Measurements from ENCODE around the gene DCTPP1.

DCTPP1 gene

GRCh38 chr16:30445149-30445407 lies 15.2 kb upstream of the DCTPP1 start:
- H3K9ac ChIP-seq (ENCODE audit: low read depth, low read length, poor library complexity, severe bottlenecking): peak overlapping the region; percentile 96
- peak overlapping the region; percentile 91 for H3K4me3 ChIP-seq (ENCODE audit: low read length, poor library complexity, severe bottlenecking)
- peaks cover 29% of the 10 kb centered on the region for H3K4me1 ChIP-seq (ENCODE audit: insufficient read depth, low read length, poor library complexity, severe bottlenecking)
- no peaks in the 10 kb centered on the region for H3K27me3 ChIP-seq (ENCODE audit: insufficient read depth, low read length, poor library complexity, severe bottlenecking)
- H4K20me1 ChIP-seq (ENCODE audit: insufficient read depth, low read length, poor library complexity, severe bottlenecking): peaks cover 24% of the 10 kb centered on the region
- H3F3A ChIP-seq (ENCODE audit: low read depth): no peaks in the 10 kb centered on the region
- TF ChIP-seq EZH2phosphoT487 (IDR thresholded peaks at IDR 0.05; ENCODE audit: borderline replicate concordance) (no peak), CTCF (conservative IDR thresholded peaks at IDR 0.05; ENCODE audit: low read length) (no peak)
- H3K9me2 ChIP-seq (replicated peaks; ENCODE audit: low read depth, low read length): no peaks in the 10 kb centered on the region
- H3K4me2 ChIP-seq (ENCODE audit: low read depth, low read length, poor library complexity, severe bottlenecking): peak overlapping the region; percentile 93
- no peaks in the 10 kb centered on the region for H3K36me3 ChIP-seq (ENCODE audit: insufficient read depth, low read length)
- no peaks in the 10 kb centered on the region for H3K9me3 ChIP-seq (ENCODE audit: insufficient read depth, low read depth, low read length)
- H2AFZ ChIP-seq (ENCODE audit: low read length): no peak overlapping the region
- peaks cover 29% of the 10 kb centered on the region for H3K79me2 ChIP-seq (ENCODE audit: insufficient read depth, low read length)

- Histone ChIP-seq H3F3A (ENCODE audit: low read depth) (no peaks in the 10 kb centered on the region), H3K4me1 (ENCODE audit: insufficient read depth, low read length, poor library complexity, severe bottlenecking) (peaks cover 29% of the 10 kb centered on the region), H4K20me1 (ENCODE audit: insufficient read depth, low read length, poor library complexity, severe bottlenecking) (peaks cover 24% of the 10 kb centered on the region), H3K4me2 (ENCODE audit: low read depth, low read length, poor library complexity, severe bottlenecking) (peak overlapping the region; percentile 93), H3K79me2 (ENCODE audit: insufficient read depth, low read length) (peaks cover 29% of the 10 kb centered on the region), H3K27me3 (ENCODE audit: insufficient read depth, low read length, poor library complexity, severe bottlenecking) (no peaks in the 10 kb centered on the region), H3K9me3 (ENCODE audit: insufficient read depth, low read depth, low read length) (no peaks in the 10 kb centered on the region), H3K4me3 (ENCODE audit: low read length, poor library complexity, severe bottlenecking) (peak overlapping the region; percentile 91), H3K9ac (ENCODE audit: low read depth, low read length, poor library complexity, severe bottlenecking) (peak overlapping the region; percentile 96), H2AFZ (ENCODE audit: low read length) (no peak overlapping the region), H3K36me3 (ENCODE audit: insufficient read depth, low read length) (no peaks in the 10 kb centered on the region), H3K9me2 (replicated peaks; ENCODE audit: low read depth, low read length) (no peaks in the 10 kb centered on the region)
- no peak for TF ChIP-seq EZH2phosphoT487 (IDR thresholded peaks at IDR 0.05; ENCODE audit: borderline replicate concordance)
- TF ChIP-seq CTCF (conservative IDR thresholded peaks at IDR 0.05; ENCODE audit: low read length): no peak
Observed at GRCh38 chr16:30444231-30445148, 14.7 kb upstream of the DCTPP1 start.

GRCh38 chr16:30443631-30444030 lies 13.8 kb upstream of the DCTPP1 start:
- Histone ChIP-seq H3K4me1 (ENCODE audit: insufficient read depth, low read length, poor library complexity, severe bottlenecking) (peaks cover 29% of the 10 kb centered on the region), H4K20me1 (ENCODE audit: insufficient read depth, low read length, poor library complexity, severe bottlenecking) (peaks cover 24% of the 10 kb centered on the region), H3K9me3 (ENCODE audit: insufficient read depth, low read depth, low read length) (no peaks in the 10 kb centered on the region), H3K4me2 (ENCODE audit: low read depth, low read length, poor library complexity, severe bottlenecking) (peak overlapping the region; percentile 93), H2AFZ (ENCODE audit: low read length) (no peak overlapping the region), H3K27me3 (ENCODE audit: insufficient read depth, low read length, poor library complexity, severe bottlenecking) (no peaks in the 10 kb centered on the region), H3K36me3 (ENCODE audit: insufficient read depth, low read length) (no peaks in the 10 kb centered on the region), H3K4me3 (ENCODE audit: low read length, poor library complexity, severe bottlenecking) (peak overlapping the region; percentile 91), H3K9ac (ENCODE audit: low read depth, low read length, poor library complexity, severe bottlenecking) (peak overlapping the region; percentile 96), H3K9me2 (replicated peaks; ENCODE audit: low read depth, low read length) (no peaks in the 10 kb centered on the region), H3K79me2 (ENCODE audit: insufficient read depth, low read length) (peaks cover 29% of the 10 kb centered on the region), H3F3A (ENCODE audit: low read depth) (no peaks in the 10 kb centered on the region)
- no peak for TF ChIP-seq EZH2phosphoT487 (IDR thresholded peaks at IDR 0.05; ENCODE audit: borderline replicate concordance)
